A549 (cell line): ENCODE results near the gene CFAP70.

Experiments
- EP300 ChIP-seq, 2 experiments: fragments of >200 bp; sonication (Bioruptor Twin); formaldehyde crosslinking; IDR thresholded peaks; 2 replicates in 1 of 2; 3 replicates in 1 of 2; pipeline ENCODE4 v1.6.1; 2016 to 2017
- ZC3H11A ChIP-seq: fragments of 450-650 bp; IDR thresholded peaks from 2 replicates; pipeline ENCODE4 v1.6.1; 2014; ENCODE audit warnings: antibody characterized with exemption, mild to moderate bottlenecking

- TF ChIP-seq EP300 (IDR thresholded peaks at IDR 0.05) (no peak), ZC3H11A (no peak)
These were observed 140.1 kb downstream of the CFAP70 start for GRCh38 chr10:73218431-73219191.
